Left kidney (tissue), 2 donors: ENCODE results near the gene CCDC148. TPM values are rescaled to one million over a fixed set of nuclear protein-coding genes. Genes with fewer than 3 reads are reported as not detected.

Experiments
- DNase-seq: peaks from one replicate; pipeline ENCODE4 v3.0.0-alpha.2; 2013
- polyA plus RNA-seq: library from polyadenylated mRNA; unstranded; fragments of 120-200 nt; gene quantifications from one replicate; pipeline ENCODE4 v1.2.1, GENCODE V29; 2013; ENCODE audit not compliant: insufficient read length

CCDC148 gene
- polyA plus RNA-seq, 1 donor = 11.4 TPM

- DNase-seq = no peak
These were observed 283.8 kb downstream of the CCDC148 start for GRCh38 chr2:158172719-158173118.

GRCh38 chr2:158154596-158154995 lies 302.0 kb downstream of the CCDC148 start:
- DNase-seq = no peak

- no peak for DNase-seq
These were observed 303.1 kb downstream of the CCDC148 start for GRCh38 chr2:158153270-158154015.

GRCh38 chr2:158144914-158145625 lies 311.5 kb downstream of the CCDC148 start:
- DNase-seq = no peak

- no peak for DNase-seq
These were observed 312.7 kb downstream of the CCDC148 start for GRCh38 chr2:158143703-158144360.

- DNase-seq = no peak
These were observed 313.8 kb downstream of the CCDC148 start for GRCh38 chr2:158142568-158143332.

- no peak for DNase-seq
These were observed 314.4 kb downstream of the CCDC148 start for GRCh38 chr2:158142165-158142564.

GRCh38 chr2:158140201-158140600 lies 316.4 kb downstream of the CCDC148 start:
- no peak for DNase-seq

- no peak for DNase-seq
These were observed 318.3 kb downstream of the CCDC148 start for GRCh38 chr2:158138255-158138654.

GRCh38 chr2:158135096-158135495 lies 321.5 kb downstream of the CCDC148 start:
- no peak for DNase-seq

GRCh38 chr2:158134655-158135054 lies 321.9 kb downstream of the CCDC148 start:
- DNase-seq = no peak

- DNase-seq = no peak
These were observed 322.5 kb downstream of the CCDC148 start for GRCh38 chr2:158134055-158134454.

GRCh38 chr2:158131919-158132566 lies 324.5 kb downstream of the CCDC148 start:
- DNase-seq = peak; percentile 50

GRCh38 chr2:158131483-158131912 lies 325.1 kb downstream of the CCDC148 start:
- no peak for DNase-seq

GRCh38 chr2:158130832-158131473 lies 325.6 kb downstream of the CCDC148 start:
- DNase-seq = no peak

- DNase-seq = no peak
These were observed 327.5 kb downstream of the CCDC148 start for GRCh38 chr2:158129037-158129436.

GRCh38 chr2:158128168-158128973 lies 328.2 kb downstream of the CCDC148 start:
- no peak for DNase-seq

- DNase-seq = no peak
These were observed 329.2 kb downstream of the CCDC148 start for GRCh38 chr2:158127380-158127804.

GRCh38 chr2:158125756-158126498 lies 330.6 kb downstream of the CCDC148 start:
- no peak for DNase-seq
